Activated CD4-positive, alpha-beta T cell treated with anti-CD3 and anti-CD28 coated beads, Interleukin-2, amount 50 U/mL, for 16 hours (primary cell): Measurements from ENCODE around the gene DBH.
A peak's percentile ranks its signal among the peaks of the same experiment; 100 is the strongest.

ENCODE experiments used
- DNase-seq: peaks from one replicate; pipeline ENCODE4 v3.0.0-alpha.2; 2020

Gene DBH

GRCh38 chr9:133685653-133686609 lies 49.8 kb downstream of the DBH start:
- no peak for DNase-seq

GRCh38 chr9:133686642-133687575 lies 50.7 kb downstream of the DBH start:
- no peak for DNase-seq

DNA sequence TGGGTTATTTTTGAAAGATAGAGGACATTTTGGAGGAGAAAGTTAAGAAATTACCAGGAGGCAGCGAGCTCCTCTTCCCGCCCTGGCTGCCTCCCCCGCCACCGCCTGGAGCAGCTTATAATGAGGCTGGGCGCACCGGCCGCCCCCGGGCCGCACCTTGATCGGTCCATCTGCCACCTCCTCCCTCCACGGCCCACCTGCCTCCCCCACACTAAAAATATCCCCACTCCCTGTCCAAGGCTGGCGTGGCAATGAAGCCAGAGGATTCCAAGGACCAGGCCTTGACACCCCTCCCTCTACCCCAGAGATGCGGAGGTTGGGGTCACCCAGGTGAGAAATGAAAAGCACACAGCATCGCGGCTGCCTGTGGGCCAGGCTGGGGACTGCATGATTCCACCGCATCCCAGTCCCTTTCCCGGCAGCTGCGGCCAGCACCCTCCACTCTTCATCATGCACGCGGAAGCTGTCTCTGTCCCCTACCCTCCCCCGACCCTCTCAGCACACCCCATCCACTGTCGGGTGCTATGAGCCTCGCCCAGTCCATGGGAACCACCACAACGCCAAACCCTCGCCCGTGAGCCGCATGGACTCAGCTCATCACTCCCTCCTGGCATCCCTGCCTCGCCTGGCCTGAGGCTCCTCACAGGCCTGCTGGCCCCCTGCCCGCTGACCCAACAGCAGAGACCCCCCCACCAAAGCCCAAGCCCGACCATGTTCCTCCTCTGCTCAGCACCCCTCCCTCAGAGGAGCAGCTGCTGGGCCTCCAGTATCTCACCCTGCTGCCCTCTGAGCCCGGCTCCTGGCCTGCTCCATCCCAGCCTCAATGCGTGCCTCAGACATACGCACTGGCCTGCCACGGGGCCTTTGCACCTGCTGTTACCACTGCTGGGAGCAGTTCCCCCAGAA lies 51.9 kb downstream of the DBH start:
- no peak for DNase-seq

GRCh38 chr9:133689151-133689763 lies 53.1 kb downstream of the DBH start:
- no peak for DNase-seq

DNA sequence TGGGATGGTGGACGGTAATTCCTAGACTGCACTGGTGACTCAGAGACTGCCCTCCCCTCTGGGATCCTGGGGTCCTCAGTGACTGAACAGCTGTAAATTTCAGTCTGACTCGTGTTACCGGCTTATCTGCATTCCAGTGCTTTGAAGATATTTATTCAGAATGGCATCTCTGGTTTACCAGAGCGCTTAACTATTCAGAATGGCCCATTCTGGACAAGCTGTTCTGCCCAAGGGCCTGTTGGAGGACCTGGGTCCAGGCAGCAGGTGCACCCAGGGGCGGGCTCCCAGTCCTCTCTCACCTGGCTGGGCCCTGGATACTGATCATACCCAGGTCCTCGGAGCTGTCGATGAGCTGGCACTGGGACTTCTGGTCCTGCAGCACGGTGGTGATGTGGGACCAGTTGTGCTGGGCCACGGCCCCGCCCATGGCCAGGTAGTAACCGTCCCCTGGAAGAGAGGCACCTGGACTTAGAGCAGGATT lies 54.0 kb downstream of the DBH start:
- no peak for DNase-seq

DNA sequence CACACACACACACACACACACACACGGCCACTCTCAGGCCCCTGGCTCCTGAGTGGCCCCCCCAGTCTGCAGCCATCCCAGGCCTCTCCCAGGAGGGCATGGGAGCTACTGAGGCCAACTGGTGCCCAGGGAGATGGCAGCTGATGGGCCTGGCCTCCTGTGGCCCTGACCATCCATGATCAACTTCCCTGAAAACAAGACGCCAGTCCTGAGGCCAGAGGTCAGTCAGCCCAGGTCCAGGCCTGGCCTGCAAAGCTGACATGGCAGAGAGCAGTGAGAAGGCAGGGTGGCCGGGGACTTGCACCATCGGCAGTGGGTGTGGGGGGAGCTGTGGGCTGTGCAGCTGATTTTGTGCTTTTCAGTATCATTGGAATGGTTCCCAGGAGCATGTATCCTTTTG lies 55.0 kb downstream of the DBH start:
- no peak for DNase-seq

DNA sequence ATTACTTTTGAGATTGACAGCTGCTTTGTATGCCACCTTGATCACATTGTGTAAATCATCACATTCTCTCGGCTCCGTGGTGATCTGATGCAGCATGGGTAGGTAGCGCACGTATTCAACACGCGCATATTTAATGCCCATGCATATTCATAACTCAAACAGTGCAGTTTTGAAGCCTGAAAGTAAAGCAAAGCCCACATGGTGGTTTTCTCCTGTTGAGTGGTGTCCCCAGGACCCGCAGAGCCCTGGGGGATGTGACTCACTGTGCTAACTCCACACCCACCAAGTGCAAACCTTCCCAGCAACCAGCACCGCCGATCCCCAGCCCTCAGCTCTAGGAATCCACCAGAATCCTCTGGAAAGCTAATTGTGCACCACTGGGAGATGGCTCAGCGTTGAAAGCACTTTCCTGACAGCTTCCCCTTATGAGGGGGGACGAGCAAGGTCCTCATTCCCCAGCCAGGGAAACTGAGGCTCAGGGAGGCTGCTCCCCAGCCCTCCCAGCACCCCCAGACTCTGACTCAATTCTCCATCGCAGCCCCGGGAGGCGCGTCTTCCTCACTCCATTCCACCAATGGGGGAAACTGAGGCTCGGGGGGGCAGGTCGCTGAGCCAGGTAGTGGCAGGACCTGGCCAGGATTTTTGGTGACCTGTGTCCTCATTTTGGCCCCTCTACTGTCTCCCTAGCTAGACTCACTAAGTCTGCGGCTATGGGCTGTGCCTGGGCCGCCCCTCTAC lies 55.6 kb downstream of the DBH start:
- DNase-seq = no peak

GRCh38 chr9:133692364-133692985 lies 56.3 kb downstream of the DBH start:
- DNase-seq = no peak

- no peak for DNase-seq
These were observed 57.0 kb downstream of the DBH start for GRCh38 chr9:133693116-133693515.

DNA sequence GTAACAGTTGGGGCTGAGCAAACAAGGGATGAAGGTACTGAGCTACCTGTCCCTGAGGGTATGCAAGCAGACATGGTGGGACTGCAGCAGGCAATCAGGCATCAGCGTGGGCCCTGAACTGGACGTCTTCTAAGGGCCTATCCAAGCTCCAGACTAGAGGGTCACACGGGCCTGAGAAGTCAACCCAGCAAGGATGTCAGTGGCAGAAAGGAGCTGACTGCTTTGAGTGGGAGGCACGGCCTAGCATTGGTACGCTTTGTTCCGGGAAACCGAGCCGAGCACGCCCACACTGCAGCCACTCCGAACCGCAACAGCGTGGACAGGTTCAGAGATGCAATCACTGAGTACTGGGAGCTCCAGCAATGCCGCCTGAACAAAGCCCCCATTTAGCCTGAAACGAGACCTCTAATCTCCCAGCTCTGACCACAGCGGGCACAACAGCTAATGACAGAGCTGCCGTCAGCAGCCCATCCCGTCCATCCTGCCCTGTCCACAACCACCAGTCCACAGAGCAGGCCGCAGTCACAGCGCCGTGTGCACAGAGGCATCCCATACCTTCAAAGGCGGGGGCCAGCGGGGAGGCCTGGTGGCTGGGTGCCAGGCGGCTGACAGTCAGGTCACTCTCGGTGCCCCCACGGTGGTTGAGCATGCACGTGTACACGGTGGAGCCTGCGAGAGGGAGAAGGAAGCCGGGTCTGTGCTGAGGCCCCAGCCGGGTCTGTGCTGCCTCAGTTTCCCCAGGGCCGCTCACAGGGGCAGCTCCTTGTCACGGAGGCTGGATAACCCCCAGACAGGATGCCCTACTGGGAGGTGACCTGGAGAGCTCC lies 57.8 kb downstream of the DBH start:
- DNase-seq = no peak

- DNase-seq = no peak
These were observed 58.5 kb downstream of the DBH start for GRCh38 chr9:133694686-133695085.

DNA sequence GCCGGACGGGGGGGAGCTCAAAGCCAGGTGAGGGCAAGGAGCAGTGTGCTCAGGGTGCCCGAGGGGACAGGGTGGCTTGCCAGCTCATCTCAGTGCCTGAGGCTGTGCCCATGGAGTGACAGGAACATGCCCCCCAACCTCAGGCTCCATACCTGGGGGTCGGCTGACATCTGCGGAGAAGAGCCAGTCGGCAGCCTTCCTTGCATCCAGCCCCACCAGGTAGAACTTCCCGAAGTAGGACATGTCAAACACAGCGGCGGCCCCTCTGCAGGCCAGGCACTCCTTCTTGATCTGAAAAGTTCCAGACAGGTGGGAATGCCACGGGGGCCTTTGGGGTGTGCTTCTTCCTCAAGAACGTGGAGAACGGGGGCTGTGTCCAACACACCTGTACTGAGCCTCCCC lies 59.9 kb downstream of the DBH start:
- no peak for DNase-seq

DNA sequence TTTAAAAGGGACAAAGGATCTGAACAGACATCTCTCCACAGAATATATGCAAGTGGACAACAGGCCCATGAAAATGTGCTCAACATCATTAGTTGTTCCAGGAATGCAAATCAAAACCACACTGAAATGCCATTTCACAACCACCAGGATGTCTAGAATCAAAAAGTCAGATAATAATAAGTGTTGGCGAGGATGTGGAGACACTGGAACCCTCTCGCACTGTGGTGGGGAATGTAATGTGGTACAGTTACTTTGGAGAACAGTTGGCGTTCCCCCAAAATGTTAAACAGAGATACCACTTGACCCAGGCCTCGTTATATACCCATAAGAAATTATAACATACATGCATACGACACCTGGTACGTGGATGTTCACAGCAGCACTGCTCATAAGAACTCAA lies 63.4 kb downstream of the DBH start:
- no peak for DNase-seq

DNA sequence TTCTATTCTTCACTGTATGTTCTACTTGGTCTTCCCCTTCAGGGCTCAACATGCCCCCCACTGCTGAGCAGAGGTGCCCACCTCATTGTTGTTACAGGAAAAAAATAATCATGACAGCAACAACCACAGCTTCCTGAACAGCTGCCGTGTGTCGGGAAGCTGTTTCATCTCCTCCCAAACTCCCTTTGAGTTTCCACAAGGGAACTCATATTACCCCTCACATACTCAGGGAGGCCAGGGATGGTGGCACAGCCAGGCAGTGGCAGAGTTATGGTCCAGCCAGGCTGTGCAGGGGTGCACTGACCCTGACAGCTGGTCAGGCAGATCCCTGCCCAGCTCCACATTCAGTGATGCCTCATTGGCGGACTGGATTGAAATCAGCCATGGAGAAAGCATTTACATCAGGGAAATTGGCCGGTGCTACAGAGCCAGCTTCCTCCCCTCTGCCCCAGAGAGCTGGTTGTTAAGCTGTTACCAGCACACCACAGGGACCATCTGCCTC lies 64.7 kb downstream of the DBH start:
- DNase-seq = no peak

DNA sequence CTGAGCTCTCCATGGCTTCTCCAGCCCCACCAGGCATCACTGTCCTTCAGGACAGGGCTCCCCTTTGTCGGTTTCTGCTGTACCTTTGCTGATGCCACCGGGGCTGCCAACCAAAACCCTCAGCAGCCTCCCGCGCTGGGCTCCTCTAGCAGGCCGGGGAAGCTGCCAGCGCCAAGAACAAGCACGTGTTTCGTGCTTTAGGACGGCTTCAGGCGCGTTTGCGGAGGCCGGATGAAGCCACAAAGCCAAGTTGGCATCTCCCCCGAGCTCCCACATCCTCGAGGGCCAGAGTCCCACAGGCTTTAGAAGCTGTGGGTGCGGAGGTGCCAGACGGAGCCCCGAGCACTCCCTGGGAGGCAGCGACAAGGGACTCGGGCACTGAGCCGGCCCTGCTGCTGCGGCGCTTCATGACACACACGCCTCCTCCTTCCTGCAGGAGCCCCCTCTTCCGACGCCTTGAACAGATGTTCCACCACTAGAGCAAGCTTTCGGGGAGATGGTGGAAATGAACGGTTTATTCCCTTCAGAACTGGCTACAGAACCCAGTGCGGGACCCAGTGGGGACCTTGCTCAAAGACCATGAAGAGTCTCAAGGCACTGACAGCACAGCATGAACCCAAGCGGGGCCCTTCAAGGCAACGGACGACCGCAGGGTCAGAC lies 65.3 kb downstream of the DBH start:
- DNase-seq = peak; percentile 21

GRCh38 chr9:133701981-133702797 lies 66.0 kb downstream of the DBH start:
- DNase-seq = peak; percentile 58

GRCh38 chr9:133702798-133703590 lies 66.8 kb downstream of the DBH start:
- DNase-seq = no peak
